IMR-90 (cell line): ENCODE measurements around the gene MRPL11. TPM values are rescaled to one million over a fixed set of nuclear protein-coding genes. Genes with fewer than 3 reads are reported as not detected.

ENCODE experiments used
- ATAC-seq: fragments of 200-7000 bp; cut with Tn5 transposase; 2 replicates; pipeline ENCODE4 v1.9.1; 2020; ENCODE audit warnings: low read depth, mild to moderate bottlenecking, moderate library complexity
- BruUV-seq: library from RNA; stranded (reverse); fragments of 400-500 nt; replicated peaks from 2 replicates; lab custom pipeline; 2021; lab: Mats Ljungman, UMichigan
- CTCF ChIA-PET: fragments of 300-600 bp; formaldehyde crosslinking; extraction: SDS; loops from one replicate; lab custom pipeline; 2021; ENCODE audit warnings: antibody characterized with exemption; lab: Yijun Ruan, JAX
- POLR2A ChIA-PET: fragments of 300-600 bp; sonication (Branson Sonifier 250); formaldehyde crosslinking; loops from one replicate; lab custom pipeline; 2022; ENCODE audit warnings: antibody characterized with exemption; ENCODE audit not compliant: unreplicated experiment; lab: Charles Lee
- DNase-seq: peaks from one replicate; pipeline ENCODE4 v3.0.0; 2013
- H2AFZ ChIP-seq: replicated peaks from 2 replicates; pipeline ENCODE3; 2013; ENCODE audit warnings: low read length, mild to moderate bottlenecking; ENCODE audit not compliant: poor library complexity
- H2AK5ac ChIP-seq: 2 replicates; pipeline ENCODE4 v1.6.1; 2013; ENCODE audit warnings: low read depth, low read length, inconsistent platforms
- H2AK9ac ChIP-seq: replicated peaks from 2 replicates; pipeline ENCODE3; 2013; ENCODE audit warnings: mild to moderate bottlenecking, low read depth, low read length, moderate library complexity; ENCODE audit not compliant: poor library complexity
- H2BK120ac ChIP-seq: 2 replicates; pipeline ENCODE4 v1.6.1; 2013; ENCODE audit warnings: low read depth, low read length, inconsistent platforms
- H2BK15ac ChIP-seq: 3 replicates; pipeline ENCODE4 v1.6.1; 2013; ENCODE audit warnings: low read depth, low read length, inconsistent platforms
- H2BK20ac ChIP-seq: 2 replicates; pipeline ENCODE4 v1.6.1; 2013; ENCODE audit warnings: low read depth, mild to moderate bottlenecking, inconsistent platforms, low read length, moderate library complexity
- H2BK5ac ChIP-seq: 2 replicates; pipeline ENCODE4 v1.6.1; 2013; ENCODE audit warnings: mild to moderate bottlenecking, low read depth, low read length, inconsistent platforms; ENCODE audit not compliant: poor library complexity, severe bottlenecking
- H3K14ac ChIP-seq: replicated peaks from 2 replicates; pipeline ENCODE4 v1.6.1; 2013; ENCODE audit warnings: low read depth, low read length, inconsistent platforms
- H3K18ac ChIP-seq: 2 replicates; pipeline ENCODE4 v1.6.1; 2013; ENCODE audit warnings: low read depth, low read length, control low read depth
- H3K23ac ChIP-seq: 2 replicates; pipeline ENCODE4 v1.6.1; 2013; ENCODE audit warnings: low read depth, low read length, inconsistent platforms
- H3K27ac ChIP-seq: 2 replicates; pipeline ENCODE4 v1.5.1; 2013; ENCODE audit warnings: mild to moderate bottlenecking, control low read depth, low read length; ENCODE audit not compliant: insufficient read depth
- H3K27me3 ChIP-seq: 2 replicates; pipeline ENCODE4 v1.6.1; 2013; ENCODE audit warnings: low read length; ENCODE audit not compliant: control insufficient read depth, insufficient read depth
- H3K36me3 ChIP-seq: 2 replicates; pipeline ENCODE4 v1.6.1; 2013; ENCODE audit warnings: low read length, mixed read lengths; ENCODE audit not compliant: control insufficient read depth, insufficient read depth
- H3K4ac ChIP-seq: 2 replicates; pipeline ENCODE4 v1.6.1; 2013; ENCODE audit warnings: low read depth, low read length, inconsistent platforms
- H3K4me1 ChIP-seq: 2 replicates; pipeline ENCODE4 v1.6.1; 2013; ENCODE audit warnings: low read length, mixed read lengths; ENCODE audit not compliant: control insufficient read depth, insufficient read depth
- H3K4me2 ChIP-seq: 2 replicates; pipeline ENCODE4 v1.6.1; 2013; ENCODE audit warnings: low read depth, mild to moderate bottlenecking, control low read depth, low read length, moderate library complexity
- H3K4me3 ChIP-seq: 2 replicates; pipeline ENCODE4 v1.5.1; 2013; ENCODE audit warnings: low read depth, mild to moderate bottlenecking, control low read depth, low read length, moderate library complexity; ENCODE audit not compliant: insufficient read depth
- H3K56ac ChIP-seq: 2 replicates; pipeline ENCODE4 v1.6.1; 2013; ENCODE audit warnings: low read length, inconsistent platforms; ENCODE audit not compliant: insufficient read depth; ENCODE audit errors: extremely low read depth
- H3K79me1 ChIP-seq, 2 experiments: 2 replicates each; pipeline ENCODE4 v1.6.1; 2013; ENCODE audit warnings: low read length in 2 of 2, inconsistent platforms in 1 of 2, low read depth in 1 of 2
- H3K9ac ChIP-seq: 2 replicates; pipeline ENCODE4 v1.6.1; 2013; ENCODE audit warnings: low read depth, low read length, control low read depth
- H3K9me1 ChIP-seq: 2 replicates; pipeline ENCODE4 v1.6.1; 2013; ENCODE audit warnings: low read length, inconsistent platforms; ENCODE audit not compliant: insufficient read depth
- H3K9me3 ChIP-seq: 2 replicates; pipeline ENCODE4 v1.6.1; 2013; ENCODE audit warnings: low read length; ENCODE audit not compliant: control insufficient read depth, insufficient read depth
- H4K20me1 ChIP-seq: 2 replicates; pipeline ENCODE4 v1.6.1; 2013; ENCODE audit warnings: low read length, inconsistent platforms; ENCODE audit not compliant: insufficient read depth
- H4K5ac ChIP-seq: 2 replicates; pipeline ENCODE4 v1.6.1; 2013; ENCODE audit warnings: mild to moderate bottlenecking, low read depth, low read length, control low read depth
- H4K8ac ChIP-seq, 2 experiments: 2 replicates each; pipeline ENCODE4 v1.6.1; 2013; ENCODE audit warnings: low read depth in 2 of 2, low read length in 2 of 2, control low read depth in 1 of 2, inconsistent platforms in 1 of 2
- H4K91ac ChIP-seq: 2 replicates; pipeline ENCODE4 v1.6.1; 2013; ENCODE audit warnings: low read depth, low read length, inconsistent platforms; ENCODE audit not compliant: insufficient read depth
- FOS ChIP-seq: fragments of 150-350 bp; IDR thresholded peaks from 2 replicates; pipeline ENCODE4 v1.6.1; 2016; ENCODE audit warnings: low read depth, low read length
- MXI1 ChIP-seq: IDR thresholded peaks from 2 replicates; pipeline ENCODE4 v1.6.1; 2012; ENCODE audit warnings: low read depth, mild to moderate bottlenecking, low read length, moderate library complexity, borderline replicate concordance
- POLR2A ChIP-seq: IDR thresholded peaks from 2 replicates; pipeline ENCODE4 v1.6.1; 2012; ENCODE audit warnings: mild to moderate bottlenecking, low read depth, low read length
- RAD21 ChIP-seq: IDR thresholded peaks from 2 replicates; pipeline ENCODE4 v1.6.1; 2012; ENCODE audit warnings: low read length, improper control_type of control experiment
- RCOR1 ChIP-seq: IDR thresholded peaks from 2 replicates; pipeline ENCODE4 v1.6.1; 2012; ENCODE audit warnings: mild to moderate bottlenecking, low read length, improper control_type of control experiment; ENCODE audit not compliant: insufficient replicate concordance
- RFX5 ChIP-seq: IDR thresholded peaks from 2 replicates; pipeline ENCODE4 v1.8.0; 2012; ENCODE audit warnings: low read depth, mild to moderate bottlenecking, low read length, moderate library complexity
- SMC3 ChIP-seq: fragments of 150-350 bp; IDR thresholded peaks from 2 replicates; pipeline ENCODE4 v1.6.1; 2016; ENCODE audit warnings: low read depth, mild to moderate bottlenecking, antibody characterized with exemption, low read length, moderate library complexity
- WGBS, 2 experiments: methylation state at CpG; one replicate each; pipeline versions ENCODE4 v1.1.5 to v1.1.7; 2013; ENCODE audit warnings: missing lambda C conversion rate in 2 of 2; ENCODE audit not compliant: insufficient read length in 1 of 2; ENCODE audit errors: extremely low coverage in 2 of 2; 5-methylcytosine and 5-hydroxymethylcytosine counted together
- dilution Hi-C: fragments of 300-500 bp; cut with HindIII; formaldehyde crosslinking; loops from one replicate; pipeline ENCODE4 v1.14.3; 2018; ENCODE audit warnings: low sequenced_read_pairs; ENCODE audit not compliant: unreplicated experiment
- in situ Hi-C: fragments of 300-500 bp; cut with MboI; formaldehyde crosslinking; loops from 3 replicates; pipeline ENCODE4 v1.14.3; 2019; ENCODE audit warnings: low sequenced_read_pairs, inconsistent platforms, mixed read lengths
- intact Hi-C: fragments of 100-400 bp; cut with micrococcal nuclease; formaldehyde crosslinking; loops from 2 replicates; pipeline ENCODE4 v1.10.0; 2022
- polyA plus RNA-seq, 3 experiments: library from polyadenylated mRNA; depleted of rRNA; stranded (reverse); fragments of >200 nt; gene quantifications; 2 replicates each; pipeline ENCODE4 v1.2.3, GENCODE V29; 2012; ENCODE audit warnings: low replicate concordance in 1 of 3
- total RNA-seq: library from RNA; depleted of rRNA; stranded (reverse); fragments of >200 nt; gene quantifications from 2 replicates; pipeline ENCODE4 v1.2.3, GENCODE V29; 2012
- TF ChIP-seq, protein P1 (sequence below): conservative IDR thresholded peaks from 2 replicates; pipeline ENCODE4 v1.5.1; 2012; ENCODE audit warnings: mild to moderate bottlenecking, low read depth, low read length, improper control_type of control experiment

MRPL11 gene
- total and polyA plus RNA-seq, 2 of the 4 experiments (the other 2 are of a cell fraction): 45.5 to 45.6 TPM

DNA sequence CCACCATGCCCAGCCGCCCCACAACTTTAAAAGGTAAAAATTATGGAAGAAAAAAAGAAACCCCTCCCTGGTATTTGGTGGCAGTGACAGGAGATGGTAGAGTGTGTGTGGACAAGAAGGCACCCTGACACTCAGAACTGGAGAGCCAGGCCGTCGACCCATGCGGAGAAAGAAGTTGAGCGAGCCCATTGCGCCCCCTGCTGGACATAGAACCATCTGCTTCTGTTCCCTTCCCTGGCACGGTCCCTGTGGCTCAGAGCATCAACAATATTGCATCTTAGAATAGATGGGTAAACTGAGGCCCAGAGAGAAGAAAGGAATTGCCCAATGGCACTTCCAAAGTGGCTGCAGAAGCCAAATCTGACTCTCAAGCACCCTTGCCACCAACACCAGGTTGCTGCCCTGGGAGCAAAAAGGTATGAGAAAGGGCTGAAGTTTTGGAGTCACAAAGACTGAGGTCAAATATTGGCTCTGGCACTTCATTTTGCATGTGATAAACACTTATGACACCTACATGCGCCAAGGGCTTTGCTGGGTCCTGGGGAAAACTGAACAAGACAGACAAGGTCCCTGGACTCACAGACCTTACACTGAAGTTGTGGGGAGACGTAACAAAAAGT is 8.6 kb downstream of the MRPL11 start:
- H4K20me1 ChIP-seq: no peaks in the 10 kb centered on the region

More for the DNA sequence above, 8.6 kb downstream of the MRPL11 start:
- Histone ChIP-seq H2AK5ac (no peak overlapping the region), H3K9me1 (no peaks in the 10 kb centered on the region), H3K9ac (no peak overlapping the region), H2BK20ac (no peak overlapping the region), H3K27ac (no peak overlapping the region), H3K4me3 (no peak overlapping the region), H3K79me1 (no peaks in the 10 kb centered on the region), H3K4me2 (no peak overlapping the region), H3K56ac (no peak overlapping the region), H3K18ac (no peak overlapping the region), H4K91ac (no peak overlapping the region), H2BK15ac (no peak overlapping the region), H3K4ac (no peak overlapping the region), H2AFZ (no peak overlapping the region), H2BK120ac (no peak overlapping the region), H3K14ac (no peak overlapping the region), H3K23ac (no peak overlapping the region), H4K5ac (no peak overlapping the region), H3K36me3 (peaks cover 3% of the 10 kb centered on the region), H3K4me1 (no peaks in the 10 kb centered on the region), H3K27me3 (no peaks in the 10 kb centered on the region), H3K9me3 (no peaks in the 10 kb centered on the region), H2BK5ac (no peak overlapping the region), H2AK9ac (no peak overlapping the region), H4K8ac (no peak overlapping the region)
- DNase-seq: peak; percentile 67
- BruUV-seq: no TSS peak
- CTCF ChIA-PET: interaction anchor here (0.7 to 1.9 kb wide), 5 partner anchors 9 to 44 kb away, joined by 3 to 7 read pairs (median 3); partner anchors contain the start of gene MRPL11
- no CpG with 5 or more reads among the region's 9 CpGs for WGBS, 2 experiments
- intact Hi-C loops (loop anchor here (1.0 to 5.0 kb wide), 2 partner anchors 22 to 43 kb away; no protein-coding TSS in a partner anchor), in situ Hi-C loops (no loop called here), dilution Hi-C loops (no loop called here)
- ATAC-seq: peak; percentile 98
- TF ChIP-seq, protein P1, sequence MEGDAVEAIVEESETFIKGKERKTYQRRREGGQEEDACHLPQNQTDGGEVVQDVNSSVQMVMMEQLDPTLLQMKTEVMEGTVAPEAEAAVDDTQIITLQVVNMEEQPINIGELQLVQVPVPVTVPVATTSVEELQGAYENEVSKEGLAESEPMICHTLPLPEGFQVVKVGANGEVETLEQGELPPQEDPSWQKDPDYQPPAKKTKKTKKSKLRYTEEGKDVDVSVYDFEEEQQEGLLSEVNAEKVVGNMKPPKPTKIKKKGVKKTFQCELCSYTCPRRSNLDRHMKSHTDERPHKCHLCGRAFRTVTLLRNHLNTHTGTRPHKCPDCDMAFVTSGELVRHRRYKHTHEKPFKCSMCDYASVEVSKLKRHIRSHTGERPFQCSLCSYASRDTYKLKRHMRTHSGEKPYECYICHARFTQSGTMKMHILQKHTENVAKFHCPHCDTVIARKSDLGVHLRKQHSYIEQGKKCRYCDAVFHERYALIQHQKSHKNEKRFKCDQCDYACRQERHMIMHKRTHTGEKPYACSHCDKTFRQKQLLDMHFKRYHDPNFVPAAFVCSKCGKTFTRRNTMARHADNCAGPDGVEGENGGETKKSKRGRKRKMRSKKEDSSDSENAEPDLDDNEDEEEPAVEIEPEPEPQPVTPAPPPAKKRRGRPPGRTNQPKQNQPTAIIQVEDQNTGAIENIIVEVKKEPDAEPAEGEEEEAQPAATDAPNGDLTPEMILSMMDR: peak; percentile 90
- TF ChIP-seq RCOR1 (no peak), MXI1 (0 out of 2 replicates have a peak, but pooled peaks have one; percentile 35), FOS (no peak), POLR2A (no peak), SMC3 (peak; percentile 96), RFX5 (no peak), RAD21 (peak; percentile 93)
- POLR2A ChIA-PET: no interaction called here
